Keratinocyte (primary cell): ENCODE results near the gene ATG10. TPM values are rescaled to one million over a fixed set of nuclear protein-coding genes. Genes with fewer than 3 reads are reported as not detected.
"Not testable (repeated sequence)": the region's sequence is repeated elsewhere in the genome, so short reads cannot be mapped to it uniquely, and the experiment has no call there.

ENCODE experiments used
- DNase-seq: peaks from one replicate; pipeline ENCODE4 v3.0.0-alpha.2; 2011; ENCODE audit warnings: low read depth, missing footprints, low spot score
- FAIRE-seq: peaks from 2 replicates; lab custom pipeline; 2011; peaks lifted over from hg19 to GRCh38; lab: Jason Lieb, UNC
- H2AFZ ChIP-seq: 2 replicates; pipeline ENCODE4 v1.6.0; 2012; ENCODE audit warnings: low read length, control low read depth, inconsistent platforms; ENCODE audit not compliant: control insufficient read depth
- H3K27ac ChIP-seq: 2 replicates; pipeline ENCODE4 v1.5.1; 2011; ENCODE audit warnings: low read length; ENCODE audit not compliant: control insufficient read depth, insufficient read depth
- H3K27me3 ChIP-seq: 3 replicates; pipeline ENCODE4 v1.6.0; 2011; ENCODE audit warnings: low read length; ENCODE audit not compliant: control insufficient read depth, insufficient read depth; ENCODE audit errors: extremely low read depth
- H3K36me3 ChIP-seq, 2 experiments: 2 replicates in 1 of 2; 3 replicates in 1 of 2; pipeline ENCODE4 v1.5.1; 2011; ENCODE audit warnings: low read length in 2 of 2, mild to moderate bottlenecking in 1 of 2; ENCODE audit not compliant: control insufficient read depth in 2 of 2, insufficient read depth in 2 of 2; ENCODE audit errors: extremely low read depth in 1 of 2
- H3K4me1 ChIP-seq: 3 replicates; pipeline ENCODE4 v1.5.1; 2011; ENCODE audit warnings: low read length; ENCODE audit not compliant: control insufficient read depth, insufficient read depth; ENCODE audit errors: extremely low read depth
- H3K4me2 ChIP-seq: 3 replicates; pipeline ENCODE4 v1.6.0; 2011; ENCODE audit warnings: low read depth, low read length; ENCODE audit not compliant: control insufficient read depth, insufficient read depth; ENCODE audit errors: extremely low read depth
- H3K4me3 ChIP-seq, 3 experiments: fragments of 200-600 bp in 1 of 3; sonication (generic) in 1 of 3; 2 replicates in 2 of 3; 3 replicates in 1 of 3; pipeline ENCODE4 v1.5.1; 2011 to 2016; ENCODE audit warnings: low read length in 3 of 3, mild to moderate bottlenecking in 3 of 3, control low read depth in 2 of 3, inconsistent platforms in 1 of 3, low read depth in 1 of 3, mixed read lengths in 1 of 3, mixed run types in 1 of 3, moderate library complexity in 1 of 3; ENCODE audit not compliant: control insufficient read depth in 2 of 3, insufficient read depth in 2 of 3; ENCODE audit errors: extremely low read depth in 1 of 3
- H3K79me2 ChIP-seq: 2 replicates; pipeline ENCODE4 v1.6.0; 2012; ENCODE audit warnings: low read length; ENCODE audit not compliant: control insufficient read depth, insufficient read depth
- H3K9ac ChIP-seq: 3 replicates; pipeline ENCODE4 v1.6.0; 2011; ENCODE audit warnings: low read length; ENCODE audit not compliant: control insufficient read depth, insufficient read depth; ENCODE audit errors: extremely low read depth
- H3K9me1 ChIP-seq: 3 replicates; pipeline ENCODE4 v1.6.0; 2011; ENCODE audit warnings: low read length; ENCODE audit not compliant: control insufficient read depth, insufficient read depth; ENCODE audit errors: extremely low read depth
- H3K9me3 ChIP-seq: 2 replicates; pipeline ENCODE4 v1.5.1; 2012; ENCODE audit warnings: low read depth, low read length; ENCODE audit not compliant: control insufficient read depth
- H4K20me1 ChIP-seq: 3 replicates; pipeline ENCODE4 v1.6.0; 2011; ENCODE audit warnings: low read length; ENCODE audit not compliant: control insufficient read depth, insufficient read depth; ENCODE audit errors: extremely low read depth
- EZH2 ChIP-seq: IDR thresholded peaks from one replicate; pipeline ENCODE4 v1.6.1; 2012; ENCODE audit warnings: inconsistent platforms, mild to moderate bottlenecking, low read length, moderate library complexity
- dilution Hi-C: fragments of 300-500 bp; cut with MboI; formaldehyde crosslinking; loops from one replicate; pipeline ENCODE4 v1.7.0; 2020; ENCODE audit warnings: low sequenced_read_pairs; ENCODE audit not compliant: extremely low pct_ligation_motif_present
- polyA plus RNA-seq, 5 experiments: library from polyadenylated mRNA; depleted of rRNA in 3 of 5; stranded (reverse) in 3 of 5; stranded (forward) in 1 of 5; unstranded in 1 of 5; fragments of >200 nt; gene quantifications; 1 replicate in 1 of 5; 2 replicates in 3 of 5; 3 replicates in 1 of 5; pipeline versions ENCODE4 v1.2.1 to v1.2.3, GENCODE V29; 2011 to 2012; ENCODE audit warnings: missing spikeins in 2 of 5, low read depth in 1 of 5, low replicate concordance in 1 of 5
- TF ChIP-seq, protein P1 (sequence below), 3 experiments: IDR thresholded peaks in 1 of 3; conservative IDR thresholded peaks in 1 of 3; optimal IDR thresholded peaks in 1 of 3; 2 replicates in 2 of 3; 3 replicates in 1 of 3; pipeline versions ENCODE3 to v1.5.1; 2011; ENCODE audit warnings: low read length in 3 of 3, mild to moderate bottlenecking in 3 of 3, moderate library complexity in 2 of 3, control low read depth in 1 of 3, inconsistent platforms in 1 of 3; ENCODE audit not compliant: insufficient read depth in 2 of 3; ENCODE audit errors: extremely low read depth in 1 of 3

Gene ATG10
- polyA plus RNA-seq, 1 donor (not counting 4 experiments of a cell fraction or from before 2014, with no cell fraction given): 5.4 TPM

DNA sequence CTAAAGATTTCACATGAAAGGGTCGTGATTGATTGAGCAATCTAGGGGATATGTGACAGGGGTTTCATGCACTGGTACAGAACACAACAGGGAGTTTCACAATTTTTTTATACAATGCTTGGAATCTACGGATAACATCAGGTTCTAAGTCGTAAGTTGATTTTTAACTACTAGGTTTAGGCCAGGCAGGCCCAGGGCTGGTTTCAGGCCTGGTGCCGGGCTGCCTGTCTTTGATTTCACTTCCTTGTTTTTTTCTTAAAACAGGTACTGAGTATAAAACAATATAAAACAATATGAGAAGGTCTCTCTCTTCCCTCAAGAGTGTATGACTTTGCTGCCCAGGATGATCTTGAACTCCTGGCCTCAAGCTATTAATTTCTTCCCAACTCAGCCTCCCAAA lies 301.6 kb downstream of the ATG10 start:
- H3K9me1 ChIP-seq, dilution Hi-C loops, H3K27me3 ChIP-seq, H3K9ac ChIP-seq, H4K20me1 ChIP-seq, H3K4me1 ChIP-seq, FAIRE-seq, H3K4me2 ChIP-seq, H3K4me3 ChIP-seq, H3K27ac ChIP-seq, H2AFZ ChIP-seq, DNase-seq, H3K9me3 ChIP-seq: not testable (repeated sequence)
- H3K36me3 ChIP-seq: peaks cover 17 to 28% of the 10 kb centered on the region in 2 experiments
- peaks cover 24% of the 10 kb centered on the region for H3K79me2 ChIP-seq

DNA sequence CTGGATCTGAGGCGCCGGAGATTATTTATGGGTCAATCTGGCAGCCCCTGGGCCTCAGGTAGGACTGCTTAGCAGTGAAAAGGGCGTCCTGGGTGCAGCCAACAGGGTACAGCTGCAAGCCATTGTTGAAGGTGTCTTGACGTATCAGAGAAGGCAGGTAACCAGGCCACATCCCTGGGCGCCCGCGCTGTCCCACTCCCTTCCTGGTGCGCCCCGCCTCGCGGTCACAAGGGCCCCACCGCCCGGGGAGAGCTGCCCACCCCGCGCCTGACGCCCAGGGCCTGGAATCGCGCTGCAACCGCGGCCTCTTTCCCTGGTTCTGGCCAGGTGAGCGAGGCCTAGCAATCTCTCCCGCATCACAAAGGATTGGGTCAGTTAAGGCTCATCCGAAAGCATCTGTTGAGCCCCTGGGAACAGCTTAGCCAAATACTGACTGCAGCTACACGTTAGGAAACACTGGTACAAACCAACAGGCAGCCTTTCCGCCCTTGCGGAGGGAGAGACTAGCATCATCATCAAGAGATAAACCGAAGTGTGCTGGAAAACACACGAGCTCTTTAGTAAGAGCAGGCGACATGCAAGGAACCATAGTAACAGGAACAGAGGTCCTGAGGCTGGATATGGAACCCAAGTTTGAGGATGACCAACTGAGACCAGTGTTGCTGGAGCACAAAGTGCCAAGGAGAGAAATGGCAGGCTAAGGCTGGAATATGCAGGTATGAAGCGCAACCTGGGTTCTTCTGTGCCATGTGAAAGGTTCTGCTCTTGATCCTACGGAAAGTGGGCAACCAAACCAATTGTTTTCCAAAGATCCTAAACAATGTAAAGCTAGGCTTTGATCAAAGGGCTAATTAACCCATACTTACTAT lies 302.8 kb downstream of the ATG10 start:
- H3K4me2 ChIP-seq: no peak overlapping the region
- no peaks in the 10 kb centered on the region for H3K27me3 ChIP-seq
- H4K20me1 ChIP-seq: no peaks in the 10 kb centered on the region
- no peaks in the 10 kb centered on the region for H3K9me3 ChIP-seq
- H2AFZ ChIP-seq: no peak overlapping the region
- H3K4me3 ChIP-seq: no peak overlapping the region
- H3K27ac ChIP-seq: no peak overlapping the region
- no peak for FAIRE-seq
- no peak for DNase-seq
- peaks cover 17 to 28% of the 10 kb centered on the region in 2 experiments for H3K36me3 ChIP-seq
- H3K9me1 ChIP-seq: no peaks in the 10 kb centered on the region
- dilution Hi-C loops: no loop called here
- TF ChIP-seq, protein P1, sequence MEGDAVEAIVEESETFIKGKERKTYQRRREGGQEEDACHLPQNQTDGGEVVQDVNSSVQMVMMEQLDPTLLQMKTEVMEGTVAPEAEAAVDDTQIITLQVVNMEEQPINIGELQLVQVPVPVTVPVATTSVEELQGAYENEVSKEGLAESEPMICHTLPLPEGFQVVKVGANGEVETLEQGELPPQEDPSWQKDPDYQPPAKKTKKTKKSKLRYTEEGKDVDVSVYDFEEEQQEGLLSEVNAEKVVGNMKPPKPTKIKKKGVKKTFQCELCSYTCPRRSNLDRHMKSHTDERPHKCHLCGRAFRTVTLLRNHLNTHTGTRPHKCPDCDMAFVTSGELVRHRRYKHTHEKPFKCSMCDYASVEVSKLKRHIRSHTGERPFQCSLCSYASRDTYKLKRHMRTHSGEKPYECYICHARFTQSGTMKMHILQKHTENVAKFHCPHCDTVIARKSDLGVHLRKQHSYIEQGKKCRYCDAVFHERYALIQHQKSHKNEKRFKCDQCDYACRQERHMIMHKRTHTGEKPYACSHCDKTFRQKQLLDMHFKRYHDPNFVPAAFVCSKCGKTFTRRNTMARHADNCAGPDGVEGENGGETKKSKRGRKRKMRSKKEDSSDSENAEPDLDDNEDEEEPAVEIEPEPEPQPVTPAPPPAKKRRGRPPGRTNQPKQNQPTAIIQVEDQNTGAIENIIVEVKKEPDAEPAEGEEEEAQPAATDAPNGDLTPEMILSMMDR (optimal IDR thresholded peaks at IDR 0.05 in 1 of 3, IDR thresholded peaks at IDR 0.05 in 1 of 3, conservative IDR thresholded peaks at IDR 0.05 in 1 of 3; ENCODE audit: extremely low read depth in 1 of 3, insufficient read depth in 2 of 3, low read length in 3 of 3): no peak
- TF ChIP-seq EZH2: no peak
- H3K9ac ChIP-seq: no peak overlapping the region
- peaks cover 30% of the 10 kb centered on the region for H3K79me2 ChIP-seq
- H3K4me1 ChIP-seq: peaks cover 10% of the 10 kb centered on the region
